Activated naive CD4-positive, alpha-beta T cell treated with anti-CD3 and anti-CD28 coated beads for 36 hours (primary cell): ENCODE data around the gene TTLL13. TPM values are rescaled to one million over a fixed set of nuclear protein-coding genes. Genes with fewer than 3 reads are reported as not detected.

Experiments used
- CTCF ChIA-PET: fragments of 350-600 bp; sonication (Branson Sonifier 250); formaldehyde crosslinking; loops from one replicate; lab custom pipeline; 2021; ENCODE audit warnings: antibody characterized with exemption; lab: Charles Lee
- DNase-seq: peaks from one replicate; pipeline ENCODE4 v3.0.0-alpha.2; 2020
- H3K27ac Mint-ChIP-seq: one replicate; pipeline ENCODE4 v1.8.0; 2021; ENCODE audit warnings: mild to moderate bottlenecking, mixed read lengths
- H3K27me3 Mint-ChIP-seq: one replicate; pipeline ENCODE4 v1.8.0; 2021; ENCODE audit warnings: low read depth, mixed read lengths
- H3K36me3 Mint-ChIP-seq: one replicate; pipeline ENCODE4 v1.8.0; 2021; ENCODE audit warnings: low read depth, mixed read lengths
- H3K4me1 Mint-ChIP-seq: one replicate; pipeline ENCODE4 v1.8.0; 2021; ENCODE audit warnings: low read depth, mixed read lengths
- H3K4me3 Mint-ChIP-seq: one replicate; pipeline ENCODE4 v1.8.0; 2021; ENCODE audit warnings: mild to moderate bottlenecking, moderate library complexity, mixed read lengths
- H3K9me3 Mint-ChIP-seq: one replicate; pipeline ENCODE4 v1.8.0; 2021; ENCODE audit warnings: mixed read lengths
- intact Hi-C: fragments of 100-400 bp; cut with micrococcal nuclease; formaldehyde crosslinking; loops from one replicate; pipeline ENCODE4 v1.15.1; 2023
- total RNA-seq, 2 experiments: library from RNA; stranded (reverse); gene quantifications; one replicate each; pipeline ENCODE4 v1.2.3, GENCODE V29; 2021

The TTLL13 gene, protein sequence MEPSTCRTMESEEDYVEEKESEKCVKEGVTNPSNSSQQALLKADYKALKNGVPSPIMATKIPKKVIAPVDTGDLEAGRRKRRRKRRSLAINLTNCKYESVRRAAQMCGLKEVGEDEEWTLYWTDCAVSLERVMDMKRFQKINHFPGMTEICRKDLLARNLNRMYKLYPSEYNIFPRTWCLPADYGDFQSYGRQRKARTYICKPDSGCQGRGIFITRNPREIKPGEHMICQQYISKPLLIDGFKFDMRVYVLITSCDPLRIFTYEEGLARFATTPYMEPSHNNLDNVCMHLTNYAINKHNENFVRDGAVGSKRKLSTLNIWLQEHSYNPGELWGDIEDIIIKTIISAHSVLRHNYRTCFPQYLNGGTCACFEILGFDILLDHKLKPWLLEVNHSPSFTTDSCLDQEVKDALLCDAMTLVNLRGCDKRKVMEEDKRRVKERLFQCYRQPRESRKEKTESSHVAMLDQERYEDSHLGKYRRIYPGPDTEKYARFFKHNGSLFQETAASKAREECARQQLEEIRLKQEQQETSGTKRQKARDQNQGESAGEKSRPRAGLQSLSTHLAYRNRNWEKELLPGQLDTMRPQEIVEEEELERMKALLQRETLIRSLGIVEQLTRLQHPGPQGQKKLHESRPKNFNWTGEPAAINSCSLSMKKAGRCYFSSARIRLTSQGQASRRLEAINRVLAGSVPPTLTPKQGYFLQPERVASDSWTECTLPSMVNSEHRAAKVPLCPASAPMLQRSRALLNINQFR
- under 1 TPM; 0.15 to 0.26 TPM for total RNA-seq

DNA sequence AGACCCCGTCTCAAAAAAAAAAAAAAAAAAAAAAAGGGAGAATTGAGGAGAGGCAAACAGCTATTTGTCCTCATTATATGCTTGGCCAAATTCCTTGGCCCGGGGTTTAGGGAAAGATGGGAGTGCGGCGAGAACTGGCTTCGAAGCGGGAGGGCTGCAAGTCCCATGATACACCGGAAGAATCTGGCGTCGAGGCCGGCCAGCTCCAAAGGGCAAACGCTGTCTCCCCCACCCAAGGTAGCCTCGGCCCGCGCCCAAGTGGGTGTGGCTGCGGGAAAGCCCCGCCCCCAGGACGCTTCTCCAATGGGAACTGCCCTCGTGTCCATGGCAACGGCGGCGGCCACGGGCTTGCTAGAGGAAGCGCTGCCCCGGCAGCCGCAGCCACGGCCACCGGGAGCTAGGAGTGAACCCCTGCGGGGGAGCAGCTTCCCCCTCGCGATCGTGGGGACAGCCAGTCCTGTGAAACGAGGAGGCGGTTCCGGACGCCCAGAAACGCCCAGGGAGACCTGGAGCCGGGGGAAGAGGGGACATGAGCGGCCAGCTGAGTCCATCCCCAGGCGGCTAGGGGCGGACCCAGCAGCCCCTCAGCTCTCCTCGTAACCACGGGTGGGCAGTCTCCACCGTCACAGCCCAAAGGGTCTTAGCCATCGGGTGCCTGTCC lies at the start of gene TTLL13:
Gene TTLL13 (plus strand): TSS at position 354 of the 661 bp plus-strand sequence. CDS start 1,075 bp downstream, outside the sequence.
- H3K27me3 Mint-ChIP-seq, result no peaks in the 10 kb centered on the region
- DNase-seq, result peak; percentile 87
- peak within 1 kb of the TSS; percentile 5 for H3K27ac Mint-ChIP-seq
- H3K4me3 Mint-ChIP-seq, result peak within 1 kb of the TSS; percentile 62
- no peaks in the 10 kb centered on the region for H3K9me3 Mint-ChIP-seq
- peaks cover 13% of the 10 kb centered on the region for H3K4me1 Mint-ChIP-seq
- intact Hi-C loops, result loop anchor here (2.0 kb wide), 1 partner anchor 15 kb away; the partner anchor contains the start of gene NGRN
- CTCF ChIA-PET, result interaction anchor here (0.6 to 0.7 kb wide), 2 partner anchors 176 to 217 kb away, joined by 3 to 4 read pairs; no protein-coding TSS in a partner anchor
- no peaks in the 10 kb centered on the region for H3K36me3 Mint-ChIP-seq

DNA sequence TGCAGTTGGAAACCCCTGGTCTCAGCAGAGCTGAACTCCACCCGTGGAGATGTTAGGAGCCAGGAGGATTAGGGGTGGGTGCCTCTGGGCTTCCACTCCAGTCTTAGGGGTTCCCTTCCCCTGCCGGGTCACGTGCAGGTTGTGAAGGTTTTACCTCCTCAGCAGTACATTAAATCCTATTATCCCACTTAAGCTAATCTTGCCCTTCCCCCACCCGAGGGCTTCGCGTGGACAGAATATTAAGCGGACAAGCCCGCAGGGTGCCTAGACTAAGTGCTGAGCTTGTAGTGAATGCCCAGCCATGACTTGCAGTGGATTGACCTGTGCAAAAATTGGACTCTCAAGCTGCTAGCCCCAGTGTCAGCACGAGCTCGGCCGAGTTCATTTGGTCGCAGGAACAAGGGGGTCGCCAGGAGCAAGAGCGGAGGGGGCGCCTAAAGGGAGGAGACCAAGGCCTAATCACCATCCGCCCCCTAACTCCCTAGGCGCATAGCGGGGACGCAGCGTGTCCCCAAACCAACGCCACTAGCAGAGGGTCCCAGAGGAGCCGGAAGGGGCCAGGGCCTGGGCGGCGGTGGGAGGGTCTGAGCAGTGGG lies 48.7 kb upstream of the TTLL13 start:
- DNase-seq, result no peak
- CTCF ChIA-PET, result interaction anchor here (0.6 to 1.7 kb wide), 6 partner anchors 9 to 103 kb away, joined by 3 to 6 read pairs (median 4); no protein-coding TSS in a partner anchor
- intact Hi-C loops, result loop anchor here (1.0 kb wide), 1 partner anchor 33 kb away; the partner anchor contains the start of gene CIB1
- no peaks in the 10 kb centered on the region for H3K9me3 Mint-ChIP-seq
- H3K27ac Mint-ChIP-seq, result peak overlapping the region; percentile 75
- H3K4me3 Mint-ChIP-seq, result peak overlapping the region; percentile 77
- peaks cover 10% of the 10 kb centered on the region for H3K4me1 Mint-ChIP-seq
- peaks cover 2% of the 10 kb centered on the region for H3K27me3 Mint-ChIP-seq
- no peaks in the 10 kb centered on the region for H3K36me3 Mint-ChIP-seq

DNA sequence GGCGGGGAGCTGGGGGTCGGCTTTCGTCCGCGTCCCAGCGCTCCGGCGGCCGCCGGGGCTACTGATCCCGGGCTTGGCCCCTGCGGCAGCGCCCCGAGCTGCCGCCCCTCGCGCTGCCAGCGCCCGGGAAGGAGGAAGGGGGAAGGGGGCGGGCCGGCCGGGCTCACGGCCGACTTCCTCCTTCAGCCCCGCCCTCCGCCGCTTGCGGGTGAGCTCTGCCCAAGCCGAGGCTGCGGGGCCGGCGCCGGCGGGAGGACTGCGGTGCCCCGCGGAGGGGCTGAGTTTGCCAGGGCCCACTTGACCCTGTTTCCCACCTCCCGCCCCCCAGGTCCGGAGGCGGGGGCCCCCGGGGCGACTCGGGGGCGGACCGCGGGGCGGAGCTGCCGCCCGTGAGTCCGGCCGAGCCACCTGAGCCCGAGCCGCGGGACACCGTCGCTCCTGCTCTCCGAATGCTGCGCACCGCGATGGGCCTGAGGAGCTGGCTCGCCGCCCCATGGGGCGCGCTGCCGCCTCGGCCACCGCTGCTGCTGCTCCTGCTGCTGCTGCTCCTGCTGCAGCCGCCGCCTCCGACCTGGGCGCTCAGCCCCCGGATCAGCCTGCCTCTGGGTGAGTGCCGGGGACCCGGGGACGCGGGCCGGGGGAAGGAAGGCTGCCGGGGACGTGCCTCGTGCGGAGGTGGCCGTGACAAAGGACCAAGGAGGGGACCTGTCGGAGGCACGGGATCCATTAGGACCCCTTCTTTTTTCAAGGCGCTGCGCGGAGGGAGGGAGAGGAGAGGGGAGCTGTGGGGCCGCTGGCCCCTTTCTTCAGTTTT lies 48.0 kb upstream of the TTLL13 start, which contains the start of gene SEMA4B:
Gene SEMA4B (plus strand): TSS at position 201 of the 814 bp plus-strand sequence. CDS start 249 bp downstream, at position 450.
- Mint-ChIP-seq H3K4me3 (peak within 1 kb of the TSS; percentile 77), H3K9me3 (no peaks in the 10 kb centered on the region), H3K27ac (peak within 1 kb of the TSS; percentile 75), H3K36me3 (no peaks in the 10 kb centered on the region), H3K27me3 (peaks cover 2% of the 10 kb centered on the region), H3K4me1 (peaks cover 11% of the 10 kb centered on the region)
- intact Hi-C loops, result loop anchor here (1.0 kb wide), 1 partner anchor 32 kb away; the partner anchor contains the start of gene CIB1
- peak; percentile 72 for DNase-seq
- CTCF ChIA-PET, result interaction anchor here (0.6 to 1.7 kb wide), 7 partner anchors 10 to 102 kb away, joined by 3 to 6 read pairs (median 4); no protein-coding TSS in a partner anchor

DNA sequence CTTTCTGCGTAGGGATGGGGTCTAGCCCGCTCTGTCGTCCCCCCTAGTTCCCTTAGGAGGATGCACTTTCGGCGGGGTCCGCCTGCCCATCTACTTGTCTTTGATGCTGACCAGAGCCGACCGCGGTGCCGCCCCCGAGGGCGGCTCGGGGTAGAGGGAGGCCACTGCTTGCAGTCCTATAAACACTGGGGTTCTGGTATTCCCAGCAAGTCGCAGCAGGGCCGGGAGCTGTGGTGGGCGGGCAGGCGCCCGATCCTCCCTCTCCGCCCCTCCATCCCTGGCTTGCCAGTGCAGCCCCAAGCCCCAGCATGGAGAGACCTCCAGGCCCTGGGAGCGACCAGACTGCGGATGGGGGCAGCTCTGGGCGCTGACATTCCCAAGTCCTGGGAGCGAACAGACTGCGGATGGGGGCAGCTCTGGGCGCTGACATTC lies 47.4 kb upstream of the TTLL13 start:
- no peak overlapping the region for H3K27ac Mint-ChIP-seq
- peak overlapping the region; percentile 69 for H3K4me3 Mint-ChIP-seq
- CTCF ChIA-PET, result interaction anchor here (0.6 to 2.4 kb wide), 7 partner anchors 9 to 65 kb away, joined by 3 to 8 read pairs (median 4); no protein-coding TSS in a partner anchor
- peaks cover 14% of the 10 kb centered on the region for H3K4me1 Mint-ChIP-seq
- intact Hi-C loops, result loop anchor here (1.0 kb wide), 1 partner anchor 31 kb away; the partner anchor contains the start of gene CIB1
- no peak for DNase-seq
- H3K9me3 Mint-ChIP-seq, result no peaks in the 10 kb centered on the region
- H3K36me3 Mint-ChIP-seq, result no peaks in the 10 kb centered on the region
- H3K27me3 Mint-ChIP-seq, result peaks cover 2% of the 10 kb centered on the region

DNA sequence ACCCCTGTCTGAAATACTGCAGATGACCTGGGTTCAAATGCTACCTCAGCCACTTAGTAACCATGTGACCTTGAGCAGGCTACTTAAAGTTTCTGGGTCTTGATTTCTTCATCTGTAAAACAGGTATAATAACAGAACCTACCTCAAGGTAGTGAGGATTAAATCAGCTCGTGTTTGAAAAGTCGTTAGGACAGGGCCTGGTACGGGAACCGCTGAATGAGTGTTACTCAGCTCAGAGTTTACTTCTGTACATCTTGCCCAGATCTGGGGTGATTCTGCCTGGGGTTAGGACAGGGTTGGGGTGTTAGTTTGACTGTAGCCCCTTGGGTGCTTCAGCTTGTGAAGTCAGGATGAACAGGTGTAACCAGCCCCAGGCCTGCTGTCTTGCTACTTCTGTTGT lies 46.4 kb upstream of the TTLL13 start:
- DNase-seq, result no peak

DNA sequence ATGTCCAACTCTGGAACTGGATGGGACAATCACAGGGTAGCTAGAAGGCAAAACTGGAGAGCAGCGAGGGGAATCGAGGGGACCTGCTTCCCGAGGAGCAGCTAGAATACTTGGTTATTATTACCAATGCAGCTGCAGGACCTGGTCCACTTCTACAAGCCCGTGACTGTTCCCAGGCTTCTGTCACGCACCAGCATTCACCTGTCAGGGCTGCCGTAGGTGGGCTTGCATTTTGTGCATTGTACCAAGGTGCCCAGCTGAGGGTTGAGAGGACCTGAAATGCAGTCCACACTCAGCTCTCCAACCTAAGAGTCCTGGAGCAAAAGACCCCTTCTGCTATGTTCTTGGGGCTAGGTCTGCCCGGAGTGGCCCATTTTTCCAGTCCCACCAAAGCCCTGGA lies 45.9 kb upstream of the TTLL13 start:
- H3K36me3 Mint-ChIP-seq, result no peaks in the 10 kb centered on the region
- H3K27ac Mint-ChIP-seq, result no peak overlapping the region
- CTCF ChIA-PET, result interaction anchor here (0.6 to 2.4 kb wide), 5 partner anchors 11 to 227 kb away, joined by 3 to 8 read pairs (median 3); no protein-coding TSS in a partner anchor
- peaks cover 14% of the 10 kb centered on the region for H3K4me1 Mint-ChIP-seq
- no peak for DNase-seq
- H3K27me3 Mint-ChIP-seq, result peaks cover 2% of the 10 kb centered on the region
- intact Hi-C loops, result no loop called here
- H3K4me3 Mint-ChIP-seq, result no peak overlapping the region
- no peaks in the 10 kb centered on the region for H3K9me3 Mint-ChIP-seq

More for the DNA sequence above, 46.4 kb upstream of the TTLL13 start:
- intact Hi-C loops, result no loop called here
- Mint-ChIP-seq H3K9me3 (no peaks in the 10 kb centered on the region), H3K27ac (no peak overlapping the region), H3K27me3 (peaks cover 2% of the 10 kb centered on the region), H3K36me3 (no peaks in the 10 kb centered on the region), H3K4me1 (peaks cover 14% of the 10 kb centered on the region), H3K4me3 (peak overlapping the region; percentile 76)
- CTCF ChIA-PET, result interaction anchor here (0.6 to 2.4 kb wide), 6 partner anchors 10 to 226 kb away, joined by 3 to 8 read pairs (median 3); no protein-coding TSS in a partner anchor

DNA sequence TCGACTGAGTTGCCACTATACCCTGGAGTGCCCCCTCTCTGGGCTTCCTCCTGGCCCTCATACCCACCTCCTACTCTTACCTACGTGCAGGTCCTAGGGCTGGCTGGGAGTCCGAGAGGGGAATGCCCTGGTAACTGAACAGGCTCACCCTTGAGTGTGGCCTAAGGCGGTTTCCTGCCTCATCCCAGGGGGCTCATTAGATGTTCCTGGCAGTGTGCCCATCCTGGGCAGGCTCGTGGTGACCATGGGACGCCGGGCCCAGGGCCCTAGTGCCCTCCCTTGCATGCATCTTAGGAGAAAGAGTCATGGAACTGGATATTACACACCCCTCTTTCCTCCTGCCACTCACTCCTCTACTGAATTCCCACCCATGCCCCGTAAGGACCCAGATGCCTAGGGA lies 45.4 kb upstream of the TTLL13 start:
- Mint-ChIP-seq H3K27me3 (peaks cover 2% of the 10 kb centered on the region), H3K36me3 (no peaks in the 10 kb centered on the region), H3K27ac (no peak overlapping the region), H3K4me3 (no peak overlapping the region), H3K4me1 (peaks cover 14% of the 10 kb centered on the region), H3K9me3 (no peaks in the 10 kb centered on the region)
- DNase-seq, result no peak
- intact Hi-C loops, result no loop called here
- CTCF ChIA-PET, result interaction anchor here (0.6 to 2.4 kb wide), 5 partner anchors 11 to 227 kb away, joined by 3 to 8 read pairs (median 3); no protein-coding TSS in a partner anchor

DNA sequence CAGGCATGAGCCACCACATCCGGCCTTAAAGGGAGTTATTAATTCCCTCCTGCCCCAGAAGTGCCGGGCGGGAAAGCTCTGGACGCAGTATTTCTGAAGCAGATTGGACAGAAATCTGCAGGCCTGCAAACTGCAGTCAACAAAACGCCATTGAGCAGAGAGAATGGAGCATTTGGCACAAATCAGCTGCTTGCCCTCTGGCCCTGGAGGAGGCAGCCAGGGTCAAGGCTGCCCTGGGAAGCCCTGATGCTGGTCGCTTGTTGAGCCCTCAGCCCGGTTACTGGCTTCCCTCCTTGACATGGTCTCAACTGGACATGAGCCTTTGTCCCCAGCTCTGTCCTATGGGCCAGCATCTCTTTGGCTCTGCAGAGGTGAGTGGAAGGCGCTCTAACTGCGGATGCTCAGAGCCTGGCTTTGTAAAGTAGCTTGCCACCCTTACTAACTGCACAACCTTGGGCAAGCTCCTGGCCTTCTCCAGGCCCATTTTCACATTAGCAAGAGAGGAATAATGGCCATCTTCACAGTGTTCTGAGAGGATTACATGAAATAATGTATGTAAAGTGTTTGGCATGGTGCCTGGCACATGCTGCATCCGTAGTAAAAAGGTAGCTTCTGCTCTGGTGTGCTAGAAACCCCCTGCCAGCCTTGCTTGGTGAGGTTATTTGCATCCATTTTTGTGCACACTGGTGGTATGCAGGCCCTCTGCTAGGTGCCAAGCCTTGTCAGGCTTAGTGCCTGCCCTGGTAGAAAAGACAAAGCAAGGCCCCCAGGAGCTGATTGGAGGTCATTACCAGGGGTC lies 44.1 kb upstream of the TTLL13 start:
- Mint-ChIP-seq H3K27me3 (peaks cover 2% of the 10 kb centered on the region), H3K36me3 (no peaks in the 10 kb centered on the region), H3K27ac (no peak overlapping the region), H3K9me3 (no peaks in the 10 kb centered on the region), H3K4me3 (no peak overlapping the region), H3K4me1 (peaks cover 26% of the 10 kb centered on the region)
- CTCF ChIA-PET, result interaction anchor here (0.6 to 1.6 kb wide), 4 partner anchors 9 to 60 kb away, joined by 3 to 9 read pairs (median 4); partner anchors contain the start of gene CIB1
- DNase-seq, result no peak
- intact Hi-C loops, result no loop called here

DNA sequence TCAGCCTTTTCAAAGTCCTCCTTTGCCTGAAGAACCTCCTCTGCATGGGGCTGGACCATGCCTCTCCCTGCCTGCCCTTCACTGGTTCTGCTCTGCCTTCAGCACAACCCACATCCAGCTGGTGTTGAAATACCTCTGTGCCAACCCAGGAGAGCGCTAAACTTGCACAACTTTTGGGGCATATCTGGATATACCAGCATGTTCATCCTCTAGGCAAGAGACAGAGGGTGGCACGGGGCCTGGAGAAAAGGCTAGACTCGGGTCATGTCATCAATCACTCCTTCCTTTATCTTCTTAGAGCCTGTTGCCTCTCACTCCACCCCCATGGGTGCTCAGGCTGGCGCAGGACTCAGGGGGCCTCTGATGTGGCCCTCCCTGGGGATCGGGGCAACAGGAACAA lies 43.5 kb upstream of the TTLL13 start:
- peaks cover 2% of the 10 kb centered on the region for H3K27me3 Mint-ChIP-seq
- H3K36me3 Mint-ChIP-seq, result no peaks in the 10 kb centered on the region
- H3K4me3 Mint-ChIP-seq, result no peak overlapping the region
- peaks cover 24% of the 10 kb centered on the region for H3K4me1 Mint-ChIP-seq
- no peak for DNase-seq
- intact Hi-C loops, result no loop called here
- no peak overlapping the region for H3K27ac Mint-ChIP-seq
- CTCF ChIA-PET, result interaction anchor here (0.6 to 1.6 kb wide), 3 partner anchors 16 to 60 kb away, joined by 3 to 9 read pairs (median 4); partner anchors contain the start of gene CIB1
- no peaks in the 10 kb centered on the region for H3K9me3 Mint-ChIP-seq

DNA sequence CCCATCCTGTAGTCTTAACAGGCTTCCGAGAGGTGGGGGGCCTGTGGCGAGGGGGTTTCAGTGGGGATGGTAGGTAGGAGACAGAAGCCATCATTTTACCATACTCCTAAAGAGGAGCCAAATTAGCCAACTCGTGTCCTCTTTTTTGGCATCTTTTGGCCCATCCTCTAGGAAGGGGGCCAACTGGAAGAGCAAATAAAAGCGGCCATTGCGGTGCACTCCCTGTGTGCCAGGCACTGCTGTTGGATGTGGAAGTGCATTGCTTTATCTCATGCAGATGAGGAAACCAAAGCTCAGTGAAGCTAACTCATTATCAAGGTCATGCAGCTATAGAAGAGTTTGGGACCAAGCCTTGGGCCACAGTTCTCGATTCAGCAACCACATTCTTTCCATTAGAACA lies 42.1 kb upstream of the TTLL13 start:
- H3K4me3 Mint-ChIP-seq, result no peak overlapping the region
- H3K36me3 Mint-ChIP-seq, result no peaks in the 10 kb centered on the region
- no peak overlapping the region for H3K27ac Mint-ChIP-seq
- peaks cover 2% of the 10 kb centered on the region for H3K27me3 Mint-ChIP-seq
- no peak for DNase-seq
- CTCF ChIA-PET, result interaction anchor here (1.0 kb wide), 1 partner anchor 42 kb away, joined by 3 read pairs; no protein-coding TSS in a partner anchor
- intact Hi-C loops, result no loop called here
- peaks cover 22% of the 10 kb centered on the region for H3K4me1 Mint-ChIP-seq
- no peaks in the 10 kb centered on the region for H3K9me3 Mint-ChIP-seq
